Measurements from ENCODE around the gene ANXA9.

DNA sequence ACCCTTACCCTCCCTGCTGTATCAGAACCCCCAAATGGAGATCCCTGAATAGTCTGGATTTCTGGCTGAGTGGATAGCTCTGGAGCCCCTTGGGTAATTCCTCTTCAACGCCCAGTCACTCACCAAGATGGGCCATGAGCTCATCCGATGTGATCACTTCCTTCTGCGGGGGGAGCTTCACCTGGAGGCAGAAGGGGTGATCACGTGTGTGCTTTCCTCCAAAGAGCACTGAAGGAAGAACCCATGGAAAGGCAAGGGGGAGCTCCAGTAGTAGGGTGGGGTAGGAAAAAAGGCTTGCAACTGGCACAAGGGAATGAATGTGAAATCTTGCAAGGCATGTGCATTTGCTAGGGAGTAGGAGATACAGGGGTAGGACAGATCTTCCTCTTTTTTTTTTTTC lies 19.5 kb downstream of the ANXA9 start:
- TF ChIP-seq, protein P1, sequence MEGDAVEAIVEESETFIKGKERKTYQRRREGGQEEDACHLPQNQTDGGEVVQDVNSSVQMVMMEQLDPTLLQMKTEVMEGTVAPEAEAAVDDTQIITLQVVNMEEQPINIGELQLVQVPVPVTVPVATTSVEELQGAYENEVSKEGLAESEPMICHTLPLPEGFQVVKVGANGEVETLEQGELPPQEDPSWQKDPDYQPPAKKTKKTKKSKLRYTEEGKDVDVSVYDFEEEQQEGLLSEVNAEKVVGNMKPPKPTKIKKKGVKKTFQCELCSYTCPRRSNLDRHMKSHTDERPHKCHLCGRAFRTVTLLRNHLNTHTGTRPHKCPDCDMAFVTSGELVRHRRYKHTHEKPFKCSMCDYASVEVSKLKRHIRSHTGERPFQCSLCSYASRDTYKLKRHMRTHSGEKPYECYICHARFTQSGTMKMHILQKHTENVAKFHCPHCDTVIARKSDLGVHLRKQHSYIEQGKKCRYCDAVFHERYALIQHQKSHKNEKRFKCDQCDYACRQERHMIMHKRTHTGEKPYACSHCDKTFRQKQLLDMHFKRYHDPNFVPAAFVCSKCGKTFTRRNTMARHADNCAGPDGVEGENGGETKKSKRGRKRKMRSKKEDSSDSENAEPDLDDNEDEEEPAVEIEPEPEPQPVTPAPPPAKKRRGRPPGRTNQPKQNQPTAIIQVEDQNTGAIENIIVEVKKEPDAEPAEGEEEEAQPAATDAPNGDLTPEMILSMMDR (optimal IDR thresholded peaks at IDR 0.05 in 1 of 3, IDR thresholded peaks at IDR 0.05 in 1 of 3, conservative IDR thresholded peaks at IDR 0.05 in 1 of 3; ENCODE audit: extremely low read depth in 1 of 3, insufficient read depth in 2 of 3, low read length in 3 of 3) = no peak
- no peak for TF ChIP-seq EZH2 (IDR thresholded peaks at IDR 0.05; ENCODE audit: low read length)

Measured in keratinocyte (primary cell).